Caki2 (cell line): ENCODE data around the gene RAD51B. TPM values are rescaled to one million over a fixed set of nuclear protein-coding genes. Genes with fewer than 3 reads are reported as not detected.

Experiments
- DNase-seq: peaks from one replicate; pipeline ENCODE4 v3.0.0-alpha.2; 2015; ENCODE audit warnings: low read depth
- in situ Hi-C: cut with HindIII; loops from 2 replicates; pipeline ENCODE4 v1.10.0; 2016; ENCODE audit warnings: low sequenced_read_pairs, low pct_unique_long_range_greater_than_20kb, mixed read lengths
- total RNA-seq: library from RNA; depleted of rRNA; stranded (reverse); fragments of >200 nt; shearing (Covaris generic); gene quantifications from 2 replicates; pipeline ENCODE4 v1.2.3, GENCODE V29; 2014; ENCODE audit warnings: low replicate concordance

Gene RAD51B
- total RNA-seq, 1 experiment from 2014 or later, result 20.8 TPM

- DNase-seq, result no peak
- in situ Hi-C loops, result no loop called here
These were observed 524.0 kb downstream of the RAD51B start for GRCh38 chr14:68343534-68344118.

- in situ Hi-C loops, result no loop called here
- no peak for DNase-seq
These were observed 526.2 kb downstream of the RAD51B start for GRCh38 chr14:68345738-68346137.

GRCh38 chr14:68346556-68347343 lies 527.2 kb downstream of the RAD51B start:
- in situ Hi-C loops, result no loop called here
- DNase-seq, result no peak

- no peak for DNase-seq
- in situ Hi-C loops, result no loop called here
These were observed 530.5 kb downstream of the RAD51B start for GRCh38 chr14:68349900-68350629.

- DNase-seq, result no peak
- in situ Hi-C loops, result no loop called here
These were observed 535.8 kb downstream of the RAD51B start for GRCh38 chr14:68355415-68355814.

GRCh38 chr14:68357777-68358176 lies 538.2 kb downstream of the RAD51B start:
- DNase-seq, result no peak
- in situ Hi-C loops, result no loop called here

GRCh38 chr14:68358500-68358899 lies 538.9 kb downstream of the RAD51B start:
- DNase-seq, result no peak
- in situ Hi-C loops, result no loop called here

GRCh38 chr14:68359022-68359836 lies 539.6 kb downstream of the RAD51B start:
- DNase-seq, result no peak
- in situ Hi-C loops, result no loop called here

- DNase-seq, result no peak
- in situ Hi-C loops, result no loop called here
These were observed 540.4 kb downstream of the RAD51B start for GRCh38 chr14:68359837-68360552.

- in situ Hi-C loops, result no loop called here
- DNase-seq, result no peak
These were observed 541.7 kb downstream of the RAD51B start for GRCh38 chr14:68361231-68361630.

- no peak for DNase-seq
- in situ Hi-C loops, result no loop called here
These were observed 543.3 kb downstream of the RAD51B start for GRCh38 chr14:68362846-68363245.

- DNase-seq, result no peak
These were observed 543.9 kb downstream of the RAD51B start for GRCh38 chr14:68363466-68363842.

GRCh38 chr14:68363843-68364767 lies 544.5 kb downstream of the RAD51B start:
- DNase-seq, result no peak
- in situ Hi-C loops, result no loop called here

More at GRCh38 chr14:68363466-68363842, 543.9 kb downstream of the RAD51B start:
- in situ Hi-C loops, result no loop called here

- in situ Hi-C loops, result no loop called here
- DNase-seq, result no peak
These were observed 545.2 kb downstream of the RAD51B start for GRCh38 chr14:68364792-68365192.

GRCh38 chr14:68365228-68365627 lies 545.6 kb downstream of the RAD51B start:
- in situ Hi-C loops, result no loop called here
- DNase-seq, result no peak

GRCh38 chr14:68366656-68367055 lies 547.1 kb downstream of the RAD51B start:
- no peak for DNase-seq
- in situ Hi-C loops, result no loop called here

GRCh38 chr14:68367536-68367935 lies 548.0 kb downstream of the RAD51B start:
- DNase-seq, result no peak
- in situ Hi-C loops, result no loop called here
